Measurements from ENCODE around the gene SPSB4.

SPSB4 gene

DNA sequence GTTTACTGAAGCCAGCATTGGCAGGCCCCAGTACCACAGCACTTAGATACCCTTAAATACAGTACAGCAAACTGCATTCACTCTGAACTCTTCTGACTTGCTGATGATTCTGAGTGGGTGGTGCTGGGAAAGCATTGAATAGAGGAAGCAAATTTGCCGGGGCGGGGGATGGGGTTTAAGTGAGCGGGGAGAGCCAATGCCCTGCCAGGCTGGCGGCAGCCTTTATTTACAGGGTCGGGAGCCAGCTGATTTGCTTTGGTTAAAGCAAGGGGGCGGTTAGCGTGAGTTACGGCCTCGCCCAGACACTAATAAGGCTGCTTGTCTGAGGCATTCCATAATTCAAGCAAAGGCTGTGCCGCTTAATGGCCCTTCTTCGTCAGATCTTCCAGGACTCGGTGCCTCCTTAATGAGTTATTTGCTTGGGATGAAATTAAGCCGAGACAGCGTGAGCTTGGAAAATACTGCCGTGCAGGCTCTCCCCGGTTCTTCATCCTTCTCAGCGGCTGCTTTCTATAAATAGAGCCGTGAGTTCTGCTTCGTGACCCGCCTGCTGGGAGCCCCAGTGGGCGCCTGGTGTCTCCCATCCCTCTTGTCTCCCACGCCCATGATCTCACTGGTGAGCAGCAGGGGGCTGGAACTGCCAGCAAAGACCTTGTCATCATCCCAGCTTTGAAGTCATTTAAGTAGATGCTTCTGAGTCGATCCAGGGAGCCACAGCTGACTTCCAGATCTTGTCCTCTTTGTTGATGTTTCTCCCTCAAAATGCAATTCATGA, 25.8 kb downstream of the SPSB4 start:
- no peak for DNase-seq

DNA sequence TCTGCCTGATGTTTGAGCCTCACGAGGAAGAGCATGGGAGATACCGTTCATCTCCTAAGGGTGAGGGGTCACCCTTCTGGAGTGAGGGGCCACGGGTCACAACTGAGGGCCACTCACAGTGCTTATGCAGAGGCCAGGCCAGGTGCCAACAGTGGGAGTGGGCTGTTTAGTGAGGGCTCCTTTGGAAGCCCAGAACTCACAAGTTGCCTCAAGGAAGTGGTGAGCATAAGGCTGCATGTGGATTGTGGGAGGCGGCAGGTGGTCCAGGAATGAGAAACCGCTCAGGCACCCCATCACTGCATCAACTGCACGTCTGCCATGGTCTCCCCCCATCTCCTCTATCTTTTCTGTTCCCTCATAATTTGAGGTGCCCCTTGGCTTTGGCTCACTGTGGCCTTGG, 26.5 kb downstream of the SPSB4 start:
- DNase-seq, result no peak

DNA sequence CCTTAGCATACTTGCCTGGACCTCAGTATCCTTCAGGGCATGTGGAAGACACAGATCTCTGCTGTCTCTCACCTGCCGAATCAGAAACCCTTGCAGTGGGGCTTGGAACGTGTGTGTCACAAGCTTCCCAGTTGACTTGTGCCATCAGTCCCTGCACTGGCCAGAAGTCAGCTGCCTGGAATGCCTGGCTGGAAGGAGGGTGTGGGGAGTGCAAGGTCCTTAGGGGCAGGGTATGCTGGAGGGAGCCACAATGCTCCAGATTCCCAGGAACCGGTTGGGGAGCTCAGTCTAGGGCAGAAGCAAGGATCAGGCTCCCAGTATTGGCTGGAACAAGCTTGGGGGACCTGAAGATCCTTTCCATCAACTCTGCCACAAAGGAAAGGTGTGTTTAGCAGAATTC, 27.1 kb downstream of the SPSB4 start:
- no peak for DNase-seq

DNA sequence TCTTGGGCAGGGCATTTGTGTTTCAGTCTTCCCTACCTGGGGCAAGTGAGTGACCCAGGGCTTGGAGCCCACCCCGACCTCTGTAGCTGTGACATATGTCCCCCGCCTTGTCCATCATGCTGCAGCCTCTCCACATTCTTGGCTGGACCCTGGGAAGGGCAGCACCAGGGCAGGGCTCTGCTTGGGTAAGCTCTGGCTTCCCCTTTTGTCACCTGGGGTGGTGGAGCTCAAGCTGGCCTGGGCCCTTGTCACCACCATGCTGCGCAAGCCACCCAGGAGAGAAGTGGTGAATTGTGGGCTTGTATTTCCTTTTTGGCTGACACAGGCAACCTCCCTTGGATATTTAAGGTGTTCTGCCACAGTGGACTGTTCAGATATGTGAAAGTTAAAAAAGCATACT, 29.3 kb downstream of the SPSB4 start:
- no peak for DNase-seq

DNA sequence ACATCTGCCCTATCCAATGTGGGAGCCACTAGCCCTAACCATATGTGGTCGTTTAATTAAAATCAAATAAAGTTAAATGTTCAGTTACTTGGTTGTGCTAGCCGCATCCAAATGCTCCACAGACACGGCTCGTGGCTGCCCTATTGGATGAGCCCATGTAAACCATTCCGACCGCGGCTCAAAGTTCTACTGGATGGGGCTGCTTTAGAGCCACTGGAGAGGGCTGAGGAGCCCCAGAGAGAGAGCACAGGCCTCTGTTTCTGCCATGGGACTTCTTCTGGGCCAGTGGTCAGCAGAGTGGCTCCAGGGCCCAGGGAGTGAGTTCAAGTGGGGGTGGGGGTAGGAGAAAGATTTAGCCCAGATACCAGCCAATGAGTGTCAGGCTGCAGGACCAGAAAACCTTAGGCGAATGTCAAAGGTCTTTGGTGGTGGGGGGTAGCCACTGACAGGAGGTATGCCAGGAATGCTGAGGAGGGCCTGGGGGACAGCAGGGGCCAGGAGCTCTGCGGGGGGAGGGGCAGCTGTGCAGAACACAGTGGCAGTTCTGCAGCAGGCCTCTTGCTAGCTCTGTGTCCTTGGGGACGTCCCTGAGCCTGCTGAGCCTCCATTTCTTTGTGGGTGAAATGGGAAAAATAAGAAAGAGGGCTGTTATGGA, 30.1 kb downstream of the SPSB4 start:
- DNase-seq, result no peak

DNA sequence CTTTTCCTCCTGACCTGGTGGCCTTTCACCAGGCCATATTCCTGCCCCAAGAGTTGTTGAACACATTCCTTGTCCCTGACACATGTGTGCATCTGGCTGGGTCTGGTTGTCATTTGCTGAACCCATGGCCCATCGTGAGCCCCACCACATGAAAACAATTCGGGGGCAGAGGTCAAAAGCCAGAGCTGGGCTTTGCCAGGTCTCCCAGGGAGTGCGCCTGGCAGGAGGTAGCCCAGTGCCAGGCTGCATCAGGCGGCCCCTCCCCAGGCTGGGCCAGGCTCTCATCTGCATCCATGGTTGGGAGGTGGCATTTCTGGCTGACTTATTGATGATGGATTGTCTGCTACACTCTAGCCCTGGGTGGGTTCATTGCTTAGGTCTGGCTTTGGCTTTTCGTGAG, 30.9 kb downstream of the SPSB4 start:
- no peak for DNase-seq

DNA sequence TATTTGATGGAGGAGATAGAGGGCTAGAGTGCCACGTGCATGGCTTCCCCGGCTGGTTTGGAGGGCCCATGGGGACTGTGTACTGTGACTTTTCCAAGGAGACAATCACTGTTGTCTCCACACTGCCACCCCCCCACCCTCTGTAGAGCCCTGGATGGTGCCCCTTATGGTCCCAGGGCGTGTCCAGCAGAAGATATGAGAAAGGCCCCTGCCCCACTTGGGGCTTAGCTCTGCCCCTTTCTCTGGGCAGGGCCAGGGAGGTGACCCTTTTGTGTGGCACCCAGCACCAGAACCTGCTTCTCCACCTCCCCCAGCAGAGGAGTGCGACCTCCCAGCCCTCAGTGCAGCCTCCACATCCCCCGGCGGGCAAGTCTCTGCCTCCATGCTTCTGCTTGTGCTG, 32.1 kb downstream of the SPSB4 start:
- DNase-seq, result no peak

DNA sequence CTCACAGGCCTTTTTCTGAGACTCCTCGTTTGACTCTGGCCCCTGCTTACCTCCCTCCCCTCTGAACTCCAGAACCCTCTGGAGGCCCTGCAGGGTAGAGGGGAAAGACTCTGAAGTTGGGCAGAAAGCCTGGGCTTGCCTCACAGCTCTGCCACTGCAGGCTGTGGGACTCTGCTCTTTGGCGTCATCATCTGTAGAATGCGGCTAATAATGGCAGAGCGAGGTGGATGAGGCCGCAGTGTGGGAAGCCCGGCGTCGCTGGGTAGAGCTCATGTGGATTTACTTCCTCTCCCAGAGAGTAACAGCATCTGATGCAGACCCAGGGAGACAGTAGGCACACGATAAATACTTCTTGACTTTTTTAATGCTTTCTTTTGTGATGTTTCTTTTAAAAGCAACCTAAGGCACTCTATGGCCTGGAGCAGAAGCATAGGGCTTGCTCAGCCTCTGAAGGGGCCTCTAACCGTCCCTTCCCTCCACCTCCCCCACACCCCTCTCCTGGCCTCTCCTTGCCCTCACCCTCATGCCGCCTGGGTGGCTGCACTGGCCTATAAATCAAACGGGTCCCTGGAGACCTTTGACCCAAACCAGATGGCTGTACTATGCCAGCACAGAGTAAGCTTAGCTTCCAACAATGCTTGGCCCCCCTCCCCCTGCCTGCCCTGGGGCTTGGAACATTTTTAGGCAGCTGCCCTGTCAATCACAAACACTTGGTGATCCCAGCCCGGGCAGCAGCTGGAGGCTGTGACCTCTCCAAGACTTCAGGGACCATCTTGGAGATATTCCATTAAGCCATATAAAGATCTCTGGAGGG, 32.9 kb downstream of the SPSB4 start:
- DNase-seq, result no peak

DNA sequence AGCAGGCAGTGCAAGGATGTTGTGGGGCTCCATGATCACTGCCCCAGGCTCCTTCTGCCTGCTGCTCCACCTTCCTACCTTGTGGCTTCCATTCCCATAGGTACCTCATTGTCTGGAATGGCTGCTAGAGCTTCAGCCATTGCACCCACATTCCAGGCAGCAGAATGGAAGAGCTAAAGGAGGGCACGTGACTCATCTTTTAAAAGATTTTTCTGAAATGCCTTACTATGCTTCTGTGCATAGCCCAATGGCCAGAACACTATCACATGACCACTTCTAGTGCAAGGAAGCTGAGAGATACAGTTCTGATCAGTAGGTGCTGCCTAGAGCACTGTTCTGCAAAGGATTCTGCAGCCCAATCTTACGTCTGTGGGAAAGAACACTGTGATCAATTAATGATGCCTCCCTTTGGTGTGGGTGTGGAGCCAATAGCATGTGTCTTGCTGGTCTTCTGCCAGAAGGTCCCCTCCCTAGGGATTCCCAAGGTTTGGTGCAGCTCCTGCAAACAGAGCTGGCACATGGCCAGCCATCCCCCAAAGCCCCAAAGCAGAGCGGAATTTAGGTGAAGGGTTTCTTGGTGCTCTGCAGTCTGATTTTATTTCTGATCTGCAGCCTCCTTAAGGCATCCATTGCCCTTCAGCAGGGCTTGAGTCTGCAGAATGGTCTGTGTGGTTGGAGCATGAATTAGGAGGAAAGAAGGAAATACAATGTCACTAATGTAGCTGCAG, 34.4 kb downstream of the SPSB4 start:
- DNase-seq, result no peak

DNA sequence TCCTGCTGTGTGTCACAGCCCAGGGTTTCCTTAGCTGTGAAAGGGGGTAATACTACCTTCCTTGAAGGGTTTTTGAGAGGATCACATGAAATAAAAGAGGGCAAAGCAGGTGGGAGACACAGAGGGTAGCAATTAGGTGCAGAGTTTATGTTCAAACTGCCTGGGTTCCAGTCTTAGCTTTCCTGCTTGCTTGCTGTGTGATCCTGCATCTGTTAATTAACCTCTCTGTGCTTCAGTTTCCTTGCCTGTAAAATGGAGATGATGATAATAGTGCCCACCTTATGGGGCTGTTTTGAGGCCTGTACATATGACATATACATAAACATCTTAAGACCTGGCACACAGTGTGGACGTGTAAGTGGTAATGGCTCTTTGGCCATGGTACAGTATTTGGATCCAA, 35.0 kb downstream of the SPSB4 start:
- no peak for DNase-seq

DNA sequence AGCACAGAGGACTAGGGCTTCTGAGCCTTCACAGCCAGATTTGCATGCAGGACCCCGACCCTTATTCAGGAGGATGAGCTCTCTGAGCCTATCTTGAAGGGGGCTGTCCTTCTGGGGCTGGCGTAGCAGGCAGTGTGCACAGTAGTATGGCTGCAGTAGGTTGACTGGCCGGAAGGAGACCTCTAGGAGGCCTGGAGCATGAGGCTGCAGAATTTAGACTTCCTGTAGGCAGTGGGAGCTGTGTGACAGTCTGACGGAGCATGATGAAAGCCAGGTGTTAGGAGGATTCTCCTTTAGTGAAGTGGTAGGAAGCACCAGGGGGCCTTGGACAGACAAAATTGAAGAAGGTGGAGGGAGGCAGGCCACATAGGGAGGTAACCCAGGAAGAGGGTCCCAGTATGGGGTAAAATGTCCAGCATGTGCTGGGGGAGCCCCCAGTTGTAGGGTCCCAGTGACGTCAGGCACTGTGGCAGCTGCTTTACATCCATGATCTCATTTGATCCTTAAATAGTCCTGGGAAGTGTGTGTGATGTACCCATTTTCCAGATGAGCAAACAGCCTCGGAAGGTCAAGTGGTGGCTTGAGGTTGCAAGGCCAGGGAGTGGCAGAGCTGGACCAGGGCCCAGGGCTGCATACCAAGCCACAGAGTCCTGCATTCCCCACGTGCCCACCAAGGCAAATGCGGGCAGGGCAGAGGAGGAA, 36.1 kb downstream of the SPSB4 start:
- DNase-seq, result no peak

DNA sequence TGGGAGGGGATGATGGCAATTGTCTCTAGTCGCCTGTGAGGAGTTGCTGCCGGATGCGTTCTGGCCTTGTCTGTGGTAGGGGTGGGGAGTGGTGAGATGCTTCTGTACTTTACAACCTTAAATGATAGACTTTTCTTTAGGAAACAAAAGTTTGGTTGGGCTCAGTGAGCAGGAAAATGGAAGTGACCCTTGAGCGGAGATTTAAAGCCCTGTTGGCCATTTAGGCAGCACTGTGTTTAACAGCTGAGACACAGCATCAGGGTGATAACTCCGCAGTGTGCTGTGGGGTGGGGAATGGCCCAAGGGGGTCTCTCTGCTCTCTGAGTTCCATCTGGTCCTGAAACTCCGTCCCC, 36.6 kb downstream of the SPSB4 start:
- no peak for DNase-seq

DNA sequence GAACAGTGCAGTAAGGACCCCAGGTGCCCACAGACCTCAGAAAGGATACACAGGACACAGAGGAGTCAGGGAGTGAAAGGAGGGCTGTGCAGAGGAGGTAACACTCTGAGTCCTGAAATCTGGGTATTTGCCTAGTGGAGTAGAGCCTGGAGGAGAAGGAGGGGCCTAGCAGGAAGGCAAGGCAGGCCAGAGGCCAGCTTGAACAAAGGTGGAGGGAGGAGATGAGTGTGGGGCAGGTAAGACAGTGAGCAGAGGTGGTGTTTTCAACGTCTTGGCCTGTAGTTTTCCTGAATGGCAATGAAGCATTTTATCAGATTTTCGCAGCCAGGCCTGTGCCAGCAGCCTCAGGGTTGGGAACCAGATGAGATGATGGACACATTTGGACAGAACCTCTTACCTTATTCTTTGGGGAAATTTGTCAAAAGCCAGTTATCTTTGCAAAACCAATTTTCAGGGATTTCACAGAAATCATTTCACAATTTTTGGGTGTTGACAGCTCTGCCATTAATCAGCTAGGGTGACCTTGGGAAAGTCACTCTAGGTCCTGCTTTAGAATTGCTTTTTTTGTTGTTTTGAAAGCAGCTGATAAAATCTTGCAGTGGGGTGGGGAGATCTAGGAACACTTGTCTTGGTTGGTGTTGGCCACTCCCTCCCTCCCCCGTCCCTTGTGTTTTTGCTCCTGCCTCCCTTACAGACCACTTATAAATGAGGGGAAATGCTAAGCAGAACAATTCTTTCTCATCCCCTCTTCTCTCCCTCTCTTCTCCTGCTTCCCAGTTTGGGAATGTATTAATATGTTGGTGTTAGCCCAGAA, 38.4 kb downstream of the SPSB4 start:
- no peak for DNase-seq

DNA sequence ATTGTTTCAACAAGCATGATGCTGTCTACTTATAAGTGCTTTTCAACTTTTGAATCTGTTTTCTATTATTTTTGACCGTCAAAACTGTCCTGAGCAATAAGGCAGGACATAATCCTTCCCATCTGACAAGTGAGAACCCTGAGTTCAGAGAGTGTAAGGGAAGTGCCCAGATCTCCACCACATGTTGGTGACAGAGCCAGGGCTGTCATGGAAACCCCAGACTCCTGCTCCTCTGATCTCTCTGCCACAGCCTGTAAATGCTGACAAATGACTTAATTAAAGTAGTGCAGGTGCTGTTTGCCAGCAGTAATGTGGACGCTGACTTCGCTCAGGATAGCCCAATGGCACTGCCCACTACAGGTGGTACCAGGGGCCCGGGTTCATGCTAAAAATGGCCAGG, 40.3 kb downstream of the SPSB4 start:
- no peak for DNase-seq

DNA sequence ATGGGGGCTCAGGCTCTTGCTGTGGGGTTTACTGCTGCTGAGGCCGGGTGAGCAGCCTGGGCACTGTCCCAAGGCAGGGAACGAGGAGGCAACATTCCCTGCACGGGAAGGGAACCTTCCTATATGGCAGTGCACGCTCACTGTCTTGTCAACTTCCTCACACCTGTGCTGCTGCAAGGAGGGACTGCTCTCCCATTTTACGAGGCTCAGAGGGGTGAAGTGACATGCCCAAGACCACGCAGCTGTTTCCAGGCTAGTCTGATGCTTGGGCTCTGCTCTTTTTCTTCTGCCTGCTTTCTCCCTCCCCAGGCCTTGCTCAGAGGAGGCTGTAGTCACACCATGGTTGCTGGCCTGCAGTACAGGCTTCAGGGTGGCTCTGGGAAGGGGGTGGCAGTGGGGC, 41.5 kb downstream of the SPSB4 start:
- DNase-seq, result no peak

DNA sequence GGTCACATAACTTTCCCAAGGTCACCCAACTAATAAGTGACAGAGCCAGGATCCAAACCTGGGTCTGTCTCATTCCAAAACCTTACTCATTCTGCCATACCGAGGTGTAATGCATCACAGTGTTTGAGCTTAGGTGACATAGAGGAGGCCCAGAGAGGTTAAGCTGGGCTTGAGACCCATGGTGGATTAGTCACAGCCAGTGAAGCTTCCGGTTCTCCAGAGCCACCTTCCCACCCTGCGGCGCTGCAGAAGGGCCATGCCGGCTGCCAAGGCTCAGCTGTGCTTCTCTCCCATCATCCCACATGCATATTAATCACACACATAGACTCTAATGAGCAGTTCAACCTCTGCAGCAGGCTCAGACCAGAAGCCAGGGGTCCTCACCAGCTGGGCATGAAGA, 42.2 kb downstream of the SPSB4 start:
- no peak for DNase-seq

DNA sequence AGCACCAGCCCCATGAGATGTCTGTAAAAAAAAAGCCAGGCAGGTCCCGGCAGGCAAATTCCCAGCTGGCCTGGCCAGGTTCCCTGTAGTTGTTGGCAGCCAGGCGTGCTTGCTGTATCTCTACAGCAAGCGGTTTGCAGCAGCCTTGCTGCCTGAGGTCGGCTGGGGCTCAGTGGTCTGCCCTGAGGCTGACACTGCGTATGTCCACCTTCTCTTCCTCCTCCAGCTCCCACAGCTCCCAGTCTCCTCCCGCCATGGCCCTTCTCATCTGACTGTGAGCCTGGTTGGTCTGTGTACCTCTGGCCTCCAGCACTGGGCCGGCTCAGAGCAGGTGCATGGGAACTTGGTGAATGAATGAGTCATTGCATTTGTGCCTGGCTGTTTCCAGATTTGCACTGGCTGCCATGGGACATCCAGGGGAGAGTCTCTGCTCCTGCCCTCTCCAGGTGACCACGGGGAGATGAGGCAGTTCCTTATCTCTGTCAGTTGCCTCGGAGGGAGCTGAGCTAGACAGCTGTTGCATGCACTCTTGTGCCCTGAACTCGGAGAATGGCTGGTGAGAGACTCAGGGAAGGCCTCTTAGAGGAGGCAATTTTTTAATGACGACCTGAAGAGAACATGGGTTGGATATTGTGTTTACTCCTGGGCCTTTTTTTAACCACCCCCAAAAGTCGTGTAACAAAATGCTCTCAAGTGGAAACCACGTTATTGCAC, 43.0 kb downstream of the SPSB4 start:
- DNase-seq, result no peak

DNA sequence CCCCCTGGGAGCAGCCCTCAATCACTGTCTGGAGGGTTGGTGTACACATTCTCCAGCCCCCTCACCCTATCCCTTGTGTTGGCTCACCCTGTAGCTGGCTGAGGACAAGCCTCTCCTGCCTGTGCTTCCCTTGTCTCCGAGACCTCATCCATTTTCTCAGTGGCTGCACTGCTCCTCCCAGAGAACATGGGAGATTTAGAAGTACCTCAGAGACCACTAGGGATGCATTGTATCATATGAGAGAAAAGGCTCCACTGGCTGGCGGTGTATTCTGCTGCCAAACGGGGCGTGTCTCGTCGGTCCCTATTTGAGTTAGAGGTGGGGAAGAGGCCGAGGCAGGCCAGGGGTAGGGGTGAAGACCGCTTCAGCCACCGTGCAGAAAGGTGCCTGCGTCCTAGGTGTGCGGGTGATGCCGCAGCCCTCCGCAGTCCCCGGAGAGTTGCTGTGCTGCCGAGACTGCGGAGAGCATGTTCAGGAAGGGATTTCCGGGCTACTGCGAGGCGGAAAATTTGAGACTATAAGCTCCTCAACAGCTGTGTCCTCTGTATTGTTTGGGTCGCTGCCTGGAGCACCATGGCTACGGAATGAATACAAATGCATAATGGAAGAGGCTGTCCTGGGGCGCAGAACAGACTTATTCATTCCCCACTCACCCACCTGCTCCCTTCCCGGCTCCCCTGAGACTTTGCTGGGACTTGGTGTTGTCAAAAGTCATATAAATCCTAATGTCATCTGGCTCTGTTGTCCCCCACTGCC, 43.8 kb downstream of the SPSB4 start:
- DNase-seq, result no peak

DNA sequence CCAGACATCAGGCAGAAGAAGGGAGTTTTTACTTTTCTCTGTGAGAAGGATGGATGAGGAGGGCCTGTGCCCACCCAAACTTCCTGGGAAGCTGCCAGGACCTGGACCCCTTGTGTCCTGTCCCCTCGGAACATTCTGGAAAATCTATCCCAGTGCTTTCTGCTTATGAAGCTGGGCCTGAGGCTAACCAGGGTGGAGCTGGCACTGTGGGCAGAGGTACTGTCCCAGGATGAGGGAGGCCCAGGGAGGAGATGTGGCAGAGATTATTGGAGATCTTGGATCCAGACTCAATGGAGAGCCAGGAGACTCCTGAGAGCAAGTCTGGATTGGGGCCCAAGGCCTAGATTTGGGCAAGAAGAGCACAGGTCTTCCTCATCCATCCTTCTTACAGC, 44.4 kb downstream of the SPSB4 start:
- DNase-seq, result no peak

DNA sequence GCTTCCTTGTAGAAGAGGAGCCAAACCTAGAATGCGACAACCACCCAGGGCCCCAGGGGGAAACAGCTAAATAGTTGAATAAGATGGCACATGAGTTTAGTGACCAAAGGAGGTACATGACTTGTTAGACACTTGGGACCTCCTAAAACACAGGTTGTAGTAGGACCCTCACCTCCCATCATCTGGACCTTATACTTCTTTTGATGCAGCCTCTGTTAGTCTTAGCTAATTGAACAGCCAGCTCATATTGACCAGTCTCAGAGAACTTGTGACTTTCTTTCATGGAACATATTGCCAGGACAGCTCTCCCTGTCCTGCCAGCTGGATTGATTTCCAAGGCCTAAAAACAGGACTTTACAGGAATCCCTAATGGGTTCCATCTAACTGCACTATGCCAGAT, 45.0 kb downstream of the SPSB4 start:
- no peak for DNase-seq
